ENCODE measurements around the gene ADD3.
A peak's percentile ranks its signal among the peaks of the same experiment; 100 is the strongest.

Gene ADD3

DNA sequence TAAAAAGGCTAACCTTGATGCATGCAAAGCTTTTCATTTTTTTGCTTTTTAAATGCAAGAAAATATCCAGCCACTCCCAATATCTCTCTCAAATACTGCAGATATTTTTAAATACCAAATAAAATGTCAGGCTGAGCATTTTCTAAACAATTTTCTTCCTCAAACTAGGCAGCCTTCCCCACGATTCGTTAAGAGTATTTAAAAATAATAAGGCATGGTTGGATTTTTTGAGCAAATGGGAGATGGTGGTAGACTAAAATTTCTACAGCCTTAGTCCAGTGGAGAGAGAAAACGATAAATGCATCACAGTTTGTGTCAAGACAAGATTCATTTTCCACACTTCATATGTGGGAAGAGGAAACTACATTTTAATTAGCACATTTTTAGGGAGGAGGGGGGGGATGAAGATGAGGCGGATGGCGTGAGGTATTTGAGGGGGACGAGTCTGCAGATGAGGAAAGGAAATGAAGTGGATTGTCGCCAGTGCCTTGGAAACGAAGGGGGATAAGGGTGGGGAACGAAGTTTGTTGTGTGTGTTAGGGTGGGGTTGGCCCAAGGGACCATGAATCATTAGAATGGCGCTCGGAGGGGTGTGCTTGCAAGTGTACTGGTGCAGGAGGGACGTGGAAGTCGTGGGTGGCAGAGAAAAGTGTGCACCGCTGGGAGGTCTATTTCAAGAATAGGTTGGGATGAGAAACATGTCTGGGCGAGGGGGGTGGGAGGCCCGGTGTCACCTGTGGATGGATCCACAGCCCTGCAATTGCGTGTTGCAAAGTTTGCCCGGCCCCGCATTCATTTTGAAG is 1.2 kb upstream of the ADD3 start:
- no peak for DNase-seq

- no peak for DNase-seq
Observed at GRCh38 chr10:110007161-110007700, 553 bp upstream of the ADD3 start.

DNA sequence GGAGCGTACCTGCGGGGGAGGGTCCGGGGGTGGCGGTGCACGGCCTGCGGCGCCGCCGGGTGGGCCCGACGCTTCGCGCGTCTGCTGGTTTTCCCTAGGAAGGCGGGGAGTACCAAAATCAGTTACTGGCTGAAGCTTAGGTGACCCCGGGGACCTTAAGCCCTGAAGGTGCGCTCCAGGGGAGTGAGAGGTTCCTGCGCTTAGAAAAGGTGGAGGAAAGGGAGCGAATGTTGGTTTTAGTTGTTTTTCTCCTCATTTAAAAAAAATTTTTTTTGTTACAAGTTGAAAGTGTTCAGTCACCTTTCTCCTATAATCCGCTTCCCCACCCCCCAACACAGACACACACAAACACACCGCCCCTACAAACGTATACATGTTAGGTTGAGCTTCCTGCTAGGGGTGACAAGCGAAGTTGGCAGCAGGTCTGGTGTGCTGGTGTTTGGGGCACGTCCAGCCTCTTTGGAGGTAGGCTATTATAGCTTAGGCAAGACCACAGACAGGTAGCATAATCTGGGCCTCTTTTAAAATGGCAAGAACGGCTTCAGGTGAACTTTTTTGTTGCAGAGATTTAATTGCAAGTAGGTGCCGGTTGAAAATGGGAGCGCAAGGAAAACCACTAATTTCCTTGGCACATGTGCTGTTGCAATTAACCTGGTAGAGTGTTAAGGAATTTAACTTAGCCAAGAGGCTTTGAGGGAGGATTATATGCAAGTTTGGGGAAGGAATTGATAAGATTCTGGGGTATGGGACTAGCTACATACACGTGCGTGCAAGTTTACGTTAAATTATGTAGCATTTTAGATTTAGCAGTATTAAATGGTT is 945 bp downstream of the ADD3 start:
- no peak for DNase-seq

- DNase-seq = peak; percentile 62
Observed at GRCh38 chr10:110009736-110010475, 2.1 kb downstream of the ADD3 start.

DNA sequence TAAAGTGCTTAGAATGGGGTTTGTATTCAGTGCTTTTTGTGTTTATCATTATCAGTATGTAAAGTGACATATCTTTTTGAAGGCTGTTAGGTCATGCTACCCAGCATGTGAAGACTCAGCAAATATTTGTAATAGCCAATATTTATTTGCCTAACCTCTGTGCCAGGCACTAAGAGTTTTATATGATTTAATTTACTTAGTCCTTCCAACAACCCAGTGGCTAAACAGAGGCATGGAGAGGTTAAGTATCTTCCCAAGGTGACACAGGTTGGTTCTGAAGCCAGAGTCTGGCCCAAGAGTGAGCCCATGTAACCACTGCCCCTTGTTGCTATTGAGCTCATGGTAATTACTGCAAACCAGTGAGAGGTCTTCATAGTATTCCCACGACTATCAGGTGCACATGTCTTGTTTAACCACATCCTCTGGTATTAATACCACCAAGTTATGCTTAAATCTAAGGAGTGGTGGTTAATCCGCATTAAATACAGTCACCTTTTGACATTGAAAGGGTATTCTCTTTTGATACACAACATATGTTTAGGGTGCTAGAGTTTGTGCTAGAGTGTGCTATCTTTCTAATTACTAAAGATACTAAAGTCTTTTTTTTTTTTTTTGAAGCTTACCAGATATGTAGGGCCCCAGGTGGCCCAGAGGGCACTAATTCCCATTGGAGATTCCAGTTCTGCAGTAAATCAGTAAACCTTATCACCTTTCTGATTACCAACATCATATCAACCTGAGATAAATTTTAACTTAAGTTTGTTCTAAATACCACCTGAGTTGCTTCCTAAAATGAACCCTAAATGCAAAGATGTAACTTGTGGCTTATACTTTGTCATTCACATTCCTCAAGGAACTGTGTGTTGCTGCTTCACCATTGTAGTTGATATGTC is 2.9 kb downstream of the ADD3 start:
- no peak for DNase-seq

GRCh38 chr10:110011681-110012080 is 3.9 kb downstream of the ADD3 start:
- DNase-seq = no peak

- no peak for DNase-seq
Observed at GRCh38 chr10:110013630-110014293, 6.0 kb downstream of the ADD3 start.

DNA sequence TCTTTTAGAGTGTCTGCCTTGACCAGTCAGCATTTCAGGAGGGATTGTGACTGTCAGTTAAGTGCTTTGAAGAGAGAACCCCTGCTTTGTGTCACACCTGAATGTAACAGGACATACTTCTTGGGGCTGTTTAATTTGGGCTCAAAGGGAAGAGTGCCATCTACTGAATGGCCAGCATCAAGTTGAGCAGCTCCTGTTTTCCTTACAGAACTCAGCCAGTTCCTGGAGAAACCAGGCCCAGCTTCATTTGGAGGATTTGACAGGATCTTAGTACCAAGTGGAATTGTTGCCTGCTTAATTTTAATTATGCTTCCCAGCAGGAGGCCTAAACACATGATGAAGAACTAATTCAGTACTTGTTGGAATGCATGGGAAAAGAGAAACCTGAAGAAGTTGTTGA is 8.3 kb downstream of the ADD3 start:
- peak; percentile 8 for DNase-seq

GRCh38 chr10:110017052-110017451 is 9.3 kb downstream of the ADD3 start:
- peak; percentile 27 for DNase-seq

DNA sequence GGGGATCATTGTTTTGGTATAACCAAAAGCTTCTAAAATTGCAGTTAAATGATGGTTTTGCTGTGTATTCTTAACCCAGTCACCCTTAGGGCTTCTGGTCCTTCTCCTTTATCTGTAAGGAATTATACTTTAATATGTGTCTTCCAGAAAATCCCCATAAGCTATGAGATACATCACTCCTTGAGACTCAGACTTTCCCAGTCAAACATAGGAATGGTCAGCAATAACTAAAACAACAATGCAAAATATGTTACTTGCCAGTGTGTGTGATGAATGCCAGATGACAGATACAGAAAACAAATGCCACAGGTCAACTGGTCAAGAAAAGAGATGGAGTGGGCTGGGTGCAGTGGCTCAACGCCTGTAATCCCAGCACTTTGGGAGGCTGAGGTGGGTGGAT is 10.1 kb downstream of the ADD3 start:
- DNase-seq = no peak

- no peak for DNase-seq
Observed at GRCh38 chr10:110020265-110020664, 12.5 kb downstream of the ADD3 start.

DNA sequence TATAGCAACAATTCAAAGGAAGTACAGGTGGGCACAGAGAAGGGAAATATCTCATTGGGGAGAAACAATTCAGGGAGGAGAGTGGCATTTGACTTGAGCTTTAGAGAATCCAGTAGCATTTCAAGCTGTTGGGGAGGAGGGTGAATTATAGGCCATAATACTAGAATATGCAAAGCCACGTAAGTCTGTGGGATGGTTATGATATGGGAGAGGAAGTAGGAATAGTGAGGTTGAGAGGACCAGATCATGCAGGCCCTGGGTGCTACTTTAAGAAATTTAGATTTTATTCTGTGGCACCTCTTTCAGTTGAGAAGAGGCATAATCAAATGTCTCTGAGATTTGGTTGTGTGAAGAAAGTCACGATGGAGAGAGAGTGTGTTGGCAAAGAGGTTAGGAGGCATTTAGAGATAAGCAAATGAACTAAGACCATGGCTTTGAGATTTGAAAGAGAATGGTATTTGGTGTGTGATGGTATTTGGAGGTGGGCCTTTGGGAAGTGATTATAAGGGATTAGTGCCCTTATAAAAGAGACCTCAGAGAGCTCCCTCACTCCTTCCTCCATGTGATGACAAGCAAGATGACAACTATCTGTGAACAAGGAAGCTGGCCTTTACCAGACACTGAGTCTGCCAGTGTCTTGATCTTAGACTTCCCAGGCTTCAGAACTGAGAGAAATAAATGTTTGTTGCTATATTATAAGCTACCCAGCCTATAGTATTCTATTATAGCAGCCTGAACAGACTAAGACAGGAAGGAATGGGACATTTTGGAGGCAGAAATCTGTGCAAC is 15.1 kb downstream of the ADD3 start:
- no peak for DNase-seq

DNA sequence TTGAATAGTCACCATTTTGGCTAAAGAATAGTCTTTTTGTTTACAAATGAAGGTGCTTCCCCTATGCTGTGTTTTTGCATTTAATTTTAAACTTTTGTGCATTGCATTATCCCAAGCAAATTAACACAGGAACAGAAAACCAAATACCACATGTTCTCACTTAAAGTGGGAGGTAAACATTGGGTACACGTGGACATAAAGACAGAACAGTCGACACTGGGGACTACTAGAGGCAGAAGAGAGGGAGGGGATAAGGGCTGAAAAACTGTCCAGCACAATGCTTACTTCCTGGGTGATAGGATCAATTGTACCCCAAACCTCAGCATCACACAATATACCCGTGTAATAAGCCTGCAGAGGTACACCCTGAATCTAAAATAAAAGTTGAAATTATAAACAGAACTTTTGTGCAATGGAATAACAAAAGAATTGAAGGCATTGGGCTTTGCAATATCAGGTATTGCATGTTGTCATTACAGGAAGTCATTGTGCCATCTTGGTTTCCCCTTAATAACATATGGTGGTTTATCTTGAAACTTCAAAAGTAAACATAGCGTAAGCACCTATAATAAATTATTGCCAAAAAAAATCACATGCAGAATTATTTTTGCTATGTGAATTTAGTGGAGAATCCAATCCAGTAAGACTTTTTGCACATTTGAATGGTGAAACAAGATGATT is 16.1 kb downstream of the ADD3 start:
- DNase-seq = peak; percentile 38

DNA sequence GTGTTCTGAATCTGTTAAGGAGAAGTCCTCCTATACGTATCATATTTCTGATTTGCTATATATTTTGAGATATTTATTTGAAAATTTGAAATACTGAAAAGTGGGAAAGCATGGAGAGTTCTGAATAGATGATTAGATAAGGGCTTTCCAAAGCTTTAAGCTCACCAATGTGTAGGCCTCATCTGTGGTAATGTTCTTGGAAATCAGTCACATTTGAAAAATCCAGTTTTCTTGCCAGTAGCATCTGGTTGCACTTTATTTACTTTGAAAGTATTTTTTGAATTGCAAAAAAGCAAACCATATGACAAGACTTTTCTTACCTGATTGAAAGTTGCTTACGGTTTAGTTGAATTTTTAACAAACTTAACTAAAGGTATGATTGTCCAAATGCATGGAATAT is 21.7 kb downstream of the ADD3 start:
- no peak for DNase-seq

DNA sequence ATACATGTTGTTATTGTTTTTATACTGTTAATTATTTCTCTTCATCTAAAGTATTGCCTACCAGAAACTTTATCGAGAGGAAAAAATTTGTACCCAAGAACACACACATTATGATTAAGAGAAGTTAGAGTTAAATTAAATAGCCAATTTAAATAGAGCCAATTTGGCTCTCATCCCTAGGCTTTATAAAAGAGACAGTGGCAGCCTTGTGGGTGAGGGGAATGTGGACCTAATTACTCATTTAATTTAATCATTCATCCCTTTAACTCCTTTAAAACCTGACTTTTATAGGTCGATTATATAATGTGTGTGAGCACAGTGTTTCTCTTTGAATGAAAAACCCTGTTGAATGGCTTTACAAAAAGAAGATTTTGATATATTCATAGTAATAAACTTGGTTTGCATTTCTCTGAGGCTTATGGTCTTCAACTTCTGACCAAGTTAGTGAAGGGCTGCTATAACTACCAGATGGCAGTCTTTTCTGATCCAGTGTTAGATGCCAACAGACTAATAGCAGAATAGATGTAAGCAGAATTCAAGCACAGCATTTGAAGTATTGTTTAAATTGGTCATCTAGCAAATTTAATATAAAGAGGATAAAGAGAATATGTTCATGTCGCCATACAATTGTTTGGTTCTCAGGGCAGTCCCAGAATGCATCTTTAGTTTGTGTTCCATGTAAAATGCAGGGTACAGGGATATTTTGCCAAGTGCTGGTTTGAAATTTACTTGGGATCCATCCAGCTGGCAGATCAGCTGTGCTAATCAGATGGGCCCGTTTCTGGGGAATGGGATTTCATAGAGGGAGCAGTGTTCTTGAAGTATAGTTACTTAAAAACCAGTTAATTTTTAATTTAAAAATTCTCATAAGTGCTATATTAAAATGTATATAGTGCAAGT is 25.3 kb downstream of the ADD3 start:
- DNase-seq = no peak

DNA sequence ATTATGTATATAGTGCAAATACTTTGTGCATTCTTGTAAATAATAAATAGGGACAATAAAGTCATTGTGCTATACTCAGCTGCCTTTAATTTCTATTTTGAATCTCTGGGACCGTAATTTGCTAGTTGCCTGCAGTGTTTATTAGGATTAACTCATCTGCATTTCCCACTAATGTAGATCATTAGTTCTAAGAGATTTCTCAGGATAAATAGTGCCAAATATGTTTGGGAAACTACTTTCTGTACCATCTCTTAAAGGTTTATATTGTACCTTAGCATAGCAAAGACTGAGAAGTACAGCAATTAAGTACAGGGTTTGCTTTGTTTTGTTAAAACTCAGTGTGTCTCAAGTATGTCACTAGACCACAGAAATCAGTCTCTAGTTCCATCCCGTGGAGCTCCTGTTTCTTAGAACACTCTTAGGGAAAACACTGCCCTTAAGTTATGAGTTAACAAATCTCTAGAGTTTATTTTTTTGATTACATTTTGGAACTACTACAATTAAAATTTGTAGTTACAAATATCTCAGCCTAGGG is 26.0 kb downstream of the ADD3 start:
- DNase-seq = no peak

DNA sequence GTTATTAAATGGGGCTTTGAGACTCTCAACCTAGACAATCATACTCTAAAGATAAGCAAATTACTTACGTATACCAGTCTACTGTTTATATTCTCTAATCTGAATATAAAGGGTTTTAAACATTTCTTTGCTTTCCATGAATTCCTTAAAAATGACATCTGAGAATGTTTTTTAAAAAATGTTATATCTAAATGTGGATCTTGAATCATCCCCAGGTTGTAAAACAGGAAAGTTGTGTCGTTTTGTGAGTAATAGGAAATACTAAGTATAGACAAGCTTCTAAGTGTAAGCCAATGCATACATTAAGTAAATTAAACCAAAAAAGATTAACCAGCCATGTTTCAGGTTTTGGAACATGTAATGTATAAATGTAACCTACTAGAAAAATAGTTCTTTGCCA is 26.8 kb downstream of the ADD3 start:
- no peak for DNase-seq

DNA sequence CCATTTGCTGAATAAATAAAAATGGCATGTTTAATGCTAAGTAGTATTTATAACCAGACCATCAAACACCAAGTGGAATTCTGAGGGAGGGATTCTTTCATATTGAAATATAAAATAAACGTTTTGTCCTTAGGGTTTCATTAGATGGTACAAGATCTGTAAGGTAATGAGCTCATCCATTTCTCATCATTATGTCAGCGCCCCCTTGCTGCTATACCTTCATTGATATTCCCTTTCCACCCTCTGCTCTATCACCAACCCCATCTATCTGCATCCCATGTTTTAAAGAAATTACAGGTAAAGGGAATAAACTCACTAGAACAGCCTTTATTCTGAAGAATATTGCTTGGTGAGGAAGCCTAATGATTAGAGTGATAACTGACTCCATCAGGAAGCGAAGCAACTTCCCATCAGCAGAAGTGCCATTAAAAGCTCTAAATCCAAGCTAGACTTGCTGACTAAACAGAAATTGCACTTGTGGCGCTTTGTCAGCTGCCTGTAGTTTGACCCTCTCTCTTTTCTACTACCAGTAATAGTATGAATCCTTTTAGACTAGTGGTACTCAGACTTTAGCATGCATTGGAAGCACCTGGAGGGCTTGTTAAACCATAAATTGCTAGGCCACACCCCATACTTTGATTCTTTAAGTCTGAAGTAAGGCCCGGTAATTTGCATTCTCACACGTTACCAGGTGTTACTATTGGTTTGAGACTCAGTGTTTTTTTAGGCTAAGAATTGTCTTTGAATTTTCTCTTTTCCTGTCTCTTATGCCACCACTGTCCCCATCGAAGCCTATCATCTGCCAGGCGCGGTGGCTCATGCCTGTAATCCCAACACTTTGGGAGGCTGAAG is 27.5 kb downstream of the ADD3 start:
- no peak for DNase-seq
